Prostate gland (tissue), 2 donors: ENCODE data around the gene RRAS.

Experiments used
- POLR2A ChIP-seq: fragments of 450-650 bp; IDR thresholded peaks from one replicate; pipeline ENCODE4 v1.6.1; 2016; ENCODE audit warnings: antibody characterized with exemption, mild to moderate bottlenecking
- TF ChIP-seq, protein P1 (sequence below), 4 experiments: fragments of 200-600 bp in 2 of 4; fragments of 450-650 bp in 2 of 4; sonication (generic) in 2 of 4; IDR thresholded peaks; 1 replicate in 3 of 4; 2 replicates in 1 of 4; pipeline ENCODE4 v1.5.1; 2016 to 2019; ENCODE audit warnings: antibody characterized with exemption in 4 of 4, mild to moderate bottlenecking in 2 of 4, moderate library complexity in 2 of 4

DNA sequence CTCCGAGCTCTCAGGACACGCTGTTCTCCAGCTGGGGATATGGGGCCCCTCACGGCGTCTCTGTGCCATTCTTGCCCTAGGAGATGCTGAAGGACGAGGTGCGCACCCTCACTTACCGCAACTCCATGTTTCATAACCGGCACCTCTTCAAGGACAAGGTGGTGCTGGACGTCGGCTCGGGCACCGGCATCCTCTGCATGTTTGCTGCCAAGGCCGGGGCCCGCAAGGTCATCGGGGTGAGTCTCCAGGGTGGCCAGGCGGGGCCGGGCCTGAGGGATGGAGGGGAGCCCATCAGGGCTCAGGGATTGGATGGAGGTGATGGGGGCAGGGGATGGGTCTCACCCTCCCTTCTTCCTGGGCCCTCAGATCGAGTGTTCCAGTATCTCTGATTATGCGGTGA, 41.9 kb upstream of the RRAS start:
- TF ChIP-seq, protein P1, sequence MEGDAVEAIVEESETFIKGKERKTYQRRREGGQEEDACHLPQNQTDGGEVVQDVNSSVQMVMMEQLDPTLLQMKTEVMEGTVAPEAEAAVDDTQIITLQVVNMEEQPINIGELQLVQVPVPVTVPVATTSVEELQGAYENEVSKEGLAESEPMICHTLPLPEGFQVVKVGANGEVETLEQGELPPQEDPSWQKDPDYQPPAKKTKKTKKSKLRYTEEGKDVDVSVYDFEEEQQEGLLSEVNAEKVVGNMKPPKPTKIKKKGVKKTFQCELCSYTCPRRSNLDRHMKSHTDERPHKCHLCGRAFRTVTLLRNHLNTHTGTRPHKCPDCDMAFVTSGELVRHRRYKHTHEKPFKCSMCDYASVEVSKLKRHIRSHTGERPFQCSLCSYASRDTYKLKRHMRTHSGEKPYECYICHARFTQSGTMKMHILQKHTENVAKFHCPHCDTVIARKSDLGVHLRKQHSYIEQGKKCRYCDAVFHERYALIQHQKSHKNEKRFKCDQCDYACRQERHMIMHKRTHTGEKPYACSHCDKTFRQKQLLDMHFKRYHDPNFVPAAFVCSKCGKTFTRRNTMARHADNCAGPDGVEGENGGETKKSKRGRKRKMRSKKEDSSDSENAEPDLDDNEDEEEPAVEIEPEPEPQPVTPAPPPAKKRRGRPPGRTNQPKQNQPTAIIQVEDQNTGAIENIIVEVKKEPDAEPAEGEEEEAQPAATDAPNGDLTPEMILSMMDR (IDR thresholded peaks at IDR 0.05): no peak
- no peak for TF ChIP-seq POLR2A
